ENCODE results near the gene HTRA1. TPM values are rescaled to one million over a fixed set of nuclear protein-coding genes. Genes with fewer than 3 reads are reported as not detected.

HTRA1 gene
- total and polyA plus RNA-seq, 3 experiments from 2014 or later: 0.13 to 0.56 TPM; not detected in 1

DNA sequence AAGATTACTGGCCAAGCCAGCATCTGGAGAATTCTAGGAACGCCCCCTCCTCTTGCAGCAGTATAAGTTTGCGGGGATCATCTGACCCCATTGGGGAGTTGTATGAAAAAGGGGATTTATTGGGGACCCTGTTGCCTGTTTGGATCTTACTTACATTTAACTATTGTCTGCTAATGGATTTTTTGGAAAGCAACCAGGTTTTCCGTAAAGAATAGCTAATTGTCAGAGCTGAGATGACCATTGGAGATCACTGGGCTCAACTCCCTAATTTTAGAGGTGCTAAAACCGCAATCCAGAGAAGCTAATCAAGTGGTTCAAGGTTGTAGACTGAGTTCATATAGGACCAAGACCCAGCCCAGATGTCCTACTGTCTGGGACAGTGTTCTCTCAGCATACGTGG lies 38.8 kb downstream of the HTRA1 start:
- peaks cover 1% of the 10 kb centered on the region in 2 donors for H3K27me3 Mint-ChIP-seq
- H3K4me1 Mint-ChIP-seq: peaks cover 12 to 20% (median 16%) of the 10 kb centered on the region in 3 donors
- H3K9me3 ChIP-seq (ENCODE audit: low read length): no peaks in the 10 kb centered on the region
- no peaks in the 10 kb centered on the region for H3K36me3 Mint-ChIP-seq
- no peaks in the 10 kb centered on the region for H3K9me3 Mint-ChIP-seq
- DNase-seq: no peak
- POLR2A ChIA-PET: no interaction called here
- H3K4me1 ChIP-seq (ENCODE audit: insufficient read depth, low read length): peaks cover 12% of the 10 kb centered on the region
- H3K4me3 ChIP-seq (ENCODE audit: low read length): no peak overlapping the region
- no peaks in the 10 kb centered on the region for H3K27me3 ChIP-seq (ENCODE audit: insufficient read depth, low read length, poor library complexity, severe bottlenecking)
- no peak overlapping the region for H3K27ac ChIP-seq (ENCODE audit: low read depth, low read length)
- CTCF ChIA-PET: interaction anchor here (1.5 kb wide), 1 partner anchor 202 kb away, joined by 4 read pairs; no protein-coding TSS in a partner anchor
- H3K27ac Mint-ChIP-seq: no peak overlapping the region
- no peaks in the 10 kb centered on the region for H3K36me3 ChIP-seq (ENCODE audit: insufficient read depth, low read length)
- H3K4me3 Mint-ChIP-seq: no peak overlapping the region

GRCh38 chr10:122500726-122501125 lies 39.4 kb downstream of the HTRA1 start:
- H3K27ac ChIP-seq (ENCODE audit: low read depth, low read length): no peak overlapping the region
- no peak overlapping the region for H3K4me3 ChIP-seq (ENCODE audit: low read length)
- H3K27me3 Mint-ChIP-seq: peaks cover 0 to 1% of the 10 kb centered on the region in 2 donors
- H3K9me3 ChIP-seq (ENCODE audit: low read length): no peaks in the 10 kb centered on the region
- ChIA-PET CTCF (no interaction called here), POLR2A (no interaction called here)
- H3K4me1 ChIP-seq (ENCODE audit: insufficient read depth, low read length): peaks cover 9% of the 10 kb centered on the region
- H3K27me3 ChIP-seq (ENCODE audit: insufficient read depth, low read length, poor library complexity, severe bottlenecking): no peaks in the 10 kb centered on the region
- peaks cover 11 to 18% (median 12%) of the 10 kb centered on the region in 3 donors for H3K4me1 Mint-ChIP-seq
- H3K27ac Mint-ChIP-seq: no peak overlapping the region
- DNase-seq: no peak
- H3K4me3 Mint-ChIP-seq: no peak overlapping the region
- H3K36me3 ChIP-seq (ENCODE audit: insufficient read depth, low read length): no peaks in the 10 kb centered on the region
- H3K9me3 Mint-ChIP-seq: no peaks in the 10 kb centered on the region
- no peaks in the 10 kb centered on the region for H3K36me3 Mint-ChIP-seq

DNA sequence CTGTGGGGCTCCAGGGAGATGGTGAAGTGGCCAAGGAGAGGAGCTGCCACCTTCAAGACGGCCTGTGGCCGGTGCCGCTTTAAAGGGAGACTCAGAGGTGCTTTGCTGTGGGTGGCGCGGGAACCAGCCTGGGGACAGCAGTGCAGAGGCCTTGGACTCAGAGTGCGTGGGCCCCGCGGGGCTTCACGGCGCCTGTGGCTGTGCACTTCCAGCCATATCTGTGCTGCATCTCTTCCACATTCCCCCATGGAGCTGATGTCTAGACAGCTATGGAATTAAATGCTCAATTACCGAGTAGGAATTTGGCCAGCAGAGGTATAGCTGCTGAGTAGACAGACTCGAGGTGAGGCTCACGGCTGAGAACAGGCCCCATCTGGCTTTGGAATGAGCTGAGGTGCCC lies 41.7 kb downstream of the HTRA1 start:
- ChIA-PET CTCF (interaction anchor here (1.3 to 1.4 kb wide), 2 partner anchors 10 to 13 kb away, joined by 3 to 4 read pairs; no protein-coding TSS in a partner anchor), POLR2A (no interaction called here)
- Histone ChIP-seq H3K9me3 (ENCODE audit: low read length) (no peaks in the 10 kb centered on the region), H3K27me3 (ENCODE audit: insufficient read depth, low read length, poor library complexity, severe bottlenecking) (no peaks in the 10 kb centered on the region), H3K4me1 (ENCODE audit: insufficient read depth, low read length) (no peaks in the 10 kb centered on the region), H3K4me3 (ENCODE audit: low read length) (no peak overlapping the region), H3K36me3 (ENCODE audit: insufficient read depth, low read length) (no peaks in the 10 kb centered on the region), H3K27ac (ENCODE audit: low read depth, low read length) (no peak overlapping the region)
- Mint-ChIP-seq H3K27ac (no peak overlapping the region), H3K36me3 (no peaks in the 10 kb centered on the region), H3K27me3 (peaks cover 0 to 1% of the 10 kb centered on the region in 2 donors), H3K4me1 (peaks cover 0 to 4% (median 0%) of the 10 kb centered on the region in 3 donors), H3K9me3 (no peaks in the 10 kb centered on the region), H3K4me3 (no peak overlapping the region)
- DNase-seq: no peak

DNA sequence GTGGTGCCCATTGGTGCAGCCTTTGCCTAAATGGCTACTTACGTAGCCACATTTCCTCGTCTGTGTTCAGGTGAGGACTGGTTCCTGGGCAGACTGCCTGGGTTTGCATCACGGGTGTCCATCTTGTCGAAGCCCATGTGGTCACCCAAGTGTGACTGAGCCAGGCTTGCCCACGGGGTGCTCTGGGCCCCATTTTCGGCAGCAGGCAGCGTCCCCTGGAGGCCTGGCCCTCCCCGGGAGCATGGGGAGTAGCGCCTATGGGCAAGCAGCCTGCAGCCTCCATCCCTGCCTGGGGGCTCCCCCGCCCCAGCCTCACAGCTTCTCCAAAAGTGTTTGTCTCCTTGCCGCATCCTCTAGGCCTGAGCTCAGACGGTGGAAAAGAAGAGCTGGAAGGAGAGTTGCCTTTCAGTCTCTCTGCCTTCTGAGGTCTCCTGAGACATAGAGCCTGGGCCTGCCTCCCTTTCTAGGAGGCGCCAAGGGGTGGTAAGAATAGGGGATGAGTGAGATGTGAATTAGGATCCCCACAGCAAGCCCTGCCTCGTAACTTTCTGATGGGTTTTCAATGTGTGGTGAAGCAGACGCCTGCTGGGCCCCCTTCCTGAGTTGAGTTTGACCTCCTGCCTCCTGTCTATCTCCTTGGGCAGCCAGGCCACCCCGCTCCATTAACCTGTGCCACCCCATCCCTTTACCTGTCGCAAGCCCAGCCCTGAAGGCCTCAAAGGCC lies 42.7 kb downstream of the HTRA1 start:
- Mint-ChIP-seq H3K27me3 (peaks cover 2 to 3% of the 10 kb centered on the region in 2 donors), H3K27ac (no peak overlapping the region), H3K4me1 (no peaks in the 10 kb centered on the region), H3K36me3 (no peaks in the 10 kb centered on the region), H3K4me3 (no peak overlapping the region), H3K9me3 (no peaks in the 10 kb centered on the region)
- H3K36me3 ChIP-seq (ENCODE audit: insufficient read depth, low read length): no peaks in the 10 kb centered on the region
- no peaks in the 10 kb centered on the region for H3K9me3 ChIP-seq (ENCODE audit: low read length)
- H3K4me3 ChIP-seq (ENCODE audit: low read length): no peak overlapping the region
- ChIA-PET CTCF (interaction anchor here (1.3 to 1.4 kb wide), 3 partner anchors 11 to 61 kb away, joined by 3 to 4 read pairs (median 4); no protein-coding TSS in a partner anchor), POLR2A (interaction anchor here (0.6 kb wide), 1 partner anchor 44 kb away, joined by 3 read pairs; no protein-coding TSS in a partner anchor)
- no peak overlapping the region for H3K27ac ChIP-seq (ENCODE audit: low read depth, low read length)
- DNase-seq: no peak
- no peaks in the 10 kb centered on the region for H3K27me3 ChIP-seq (ENCODE audit: insufficient read depth, low read length, poor library complexity, severe bottlenecking)
- H3K4me1 ChIP-seq (ENCODE audit: insufficient read depth, low read length): no peaks in the 10 kb centered on the region

- ChIA-PET POLR2A (no interaction called here), CTCF (interaction anchor here (0.9 to 1.4 kb wide), 4 partner anchors 11 to 61 kb away, joined by 3 to 4 read pairs (median 4); no protein-coding TSS in a partner anchor)
- Mint-ChIP-seq H3K4me1 (no peaks in the 10 kb centered on the region), H3K27ac (no peak overlapping the region), H3K36me3 (no peaks in the 10 kb centered on the region), H3K9me3 (no peaks in the 10 kb centered on the region), H3K27me3 (peaks cover 1 to 6% of the 10 kb centered on the region in 2 donors), H3K4me3 (no peak overlapping the region)
- no peak for DNase-seq
- Histone ChIP-seq H3K36me3 (ENCODE audit: insufficient read depth, low read length) (no peaks in the 10 kb centered on the region), H3K27ac (ENCODE audit: low read depth, low read length) (no peak overlapping the region), H3K9me3 (ENCODE audit: low read length) (no peaks in the 10 kb centered on the region), H3K4me1 (ENCODE audit: insufficient read depth, low read length) (no peaks in the 10 kb centered on the region), H3K27me3 (ENCODE audit: insufficient read depth, low read length, poor library complexity, severe bottlenecking) (no peaks in the 10 kb centered on the region), H3K4me3 (ENCODE audit: low read length) (no peak overlapping the region)
Measured at GRCh38 chr10:122504610-122504950, 43.2 kb downstream of the HTRA1 start.

DNA sequence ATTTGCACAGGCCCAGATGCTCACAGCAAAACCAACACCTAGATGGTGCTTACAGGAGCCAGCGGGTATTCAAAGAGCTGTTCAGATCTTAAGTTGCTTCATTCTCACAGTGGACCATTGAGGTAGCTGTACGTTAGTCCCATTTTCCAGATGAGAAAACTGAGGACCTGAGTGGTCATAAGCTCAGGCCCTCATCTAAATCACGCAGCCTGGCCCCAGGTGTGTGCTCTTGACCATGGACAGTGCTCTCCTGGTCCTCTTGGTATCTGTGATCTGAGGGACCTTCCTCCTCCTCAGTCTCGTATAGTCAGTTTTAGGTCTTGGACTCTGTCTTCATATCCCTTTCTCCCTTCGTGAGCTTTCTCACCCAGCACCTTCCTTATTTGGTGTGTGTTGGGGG lies 43.7 kb downstream of the HTRA1 start:
- Mint-ChIP-seq H3K4me1 (no peaks in the 10 kb centered on the region), H3K9me3 (no peaks in the 10 kb centered on the region), H3K36me3 (no peaks in the 10 kb centered on the region), H3K27ac (no peak overlapping the region), H3K27me3 (peaks cover 1 to 6% of the 10 kb centered on the region in 2 donors), H3K4me3 (no peak overlapping the region)
- POLR2A ChIA-PET: no interaction called here
- no peak overlapping the region for H3K4me3 ChIP-seq (ENCODE audit: low read length)
- no peak for DNase-seq
- no peaks in the 10 kb centered on the region for H3K9me3 ChIP-seq (ENCODE audit: low read length)
- no peaks in the 10 kb centered on the region for H3K27me3 ChIP-seq (ENCODE audit: insufficient read depth, low read length, poor library complexity, severe bottlenecking)
- no peak overlapping the region for H3K27ac ChIP-seq (ENCODE audit: low read depth, low read length)
- CTCF ChIA-PET: interaction anchor here (0.9 to 1.3 kb wide), 2 partner anchors 20 to 60 kb away, joined by 3 to 4 read pairs; no protein-coding TSS in a partner anchor
- H3K36me3 ChIP-seq (ENCODE audit: insufficient read depth, low read length): no peaks in the 10 kb centered on the region
- H3K4me1 ChIP-seq (ENCODE audit: insufficient read depth, low read length): no peaks in the 10 kb centered on the region

DNA sequence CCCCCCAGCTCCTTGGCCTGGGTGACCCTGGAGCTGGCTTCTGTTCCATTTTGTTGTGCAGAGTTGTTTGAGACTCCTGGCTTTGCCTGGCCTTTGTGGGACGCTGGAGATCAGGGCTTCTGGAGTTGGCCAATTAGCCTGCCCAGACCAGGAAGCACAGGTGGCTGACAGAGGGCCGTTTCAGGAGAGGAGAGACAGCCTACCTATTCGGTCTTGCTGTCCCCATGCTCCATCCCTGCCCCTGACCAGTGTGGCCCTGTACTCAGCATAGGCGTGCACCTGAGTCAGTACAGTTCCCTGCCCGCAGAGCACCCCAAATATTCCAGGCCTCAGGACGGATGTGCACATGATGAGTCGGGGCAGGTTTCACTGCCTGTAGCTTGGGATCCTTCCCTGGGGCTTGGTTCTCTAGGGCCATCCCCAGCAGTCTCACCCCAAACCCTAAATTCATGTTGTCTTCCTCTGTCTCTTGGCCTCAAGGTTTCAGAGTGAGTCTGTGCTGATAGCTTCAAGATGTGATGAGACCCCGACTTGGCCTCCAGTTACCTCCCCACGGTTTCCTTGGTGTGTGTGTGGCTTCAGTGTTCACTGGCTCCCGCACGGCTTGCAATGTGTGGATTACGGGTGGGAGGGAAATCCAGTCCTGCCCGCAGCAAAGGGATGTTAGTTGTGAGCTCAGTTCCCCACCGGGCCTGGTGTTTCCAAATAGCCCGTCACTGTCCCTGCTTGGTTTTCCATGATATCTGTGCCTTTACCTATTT lies 44.7 kb downstream of the HTRA1 start:
- H3K36me3 Mint-ChIP-seq: no peaks in the 10 kb centered on the region
- Histone ChIP-seq H3K4me1 (ENCODE audit: insufficient read depth, low read length) (no peaks in the 10 kb centered on the region), H3K36me3 (ENCODE audit: insufficient read depth, low read length) (no peaks in the 10 kb centered on the region), H3K9me3 (ENCODE audit: low read length) (no peaks in the 10 kb centered on the region), H3K4me3 (ENCODE audit: low read length) (no peak overlapping the region), H3K27me3 (ENCODE audit: insufficient read depth, low read length, poor library complexity, severe bottlenecking) (no peaks in the 10 kb centered on the region), H3K27ac (ENCODE audit: low read depth, low read length) (no peak overlapping the region)
- H3K27me3 Mint-ChIP-seq: peaks cover 1 to 6% of the 10 kb centered on the region in 2 donors
- no peak overlapping the region for H3K27ac Mint-ChIP-seq
- ChIA-PET POLR2A (interaction anchor here (0.5 kb wide), 1 partner anchor 36 kb away, joined by 3 read pairs; no protein-coding TSS in a partner anchor), CTCF (no interaction called here)
- no peak overlapping the region for H3K4me3 Mint-ChIP-seq
- no peaks in the 10 kb centered on the region for H3K4me1 Mint-ChIP-seq
- no peaks in the 10 kb centered on the region for H3K9me3 Mint-ChIP-seq
- DNase-seq: no peak

- H3K9me3 Mint-ChIP-seq: no peaks in the 10 kb centered on the region
- H3K27me3 Mint-ChIP-seq: peaks cover 1 to 6% of the 10 kb centered on the region in 2 donors
- POLR2A ChIA-PET: no interaction called here
- CTCF ChIA-PET: interaction anchor here (3.4 kb wide), 1 partner anchor 58 kb away, joined by 15 read pairs; no protein-coding TSS in a partner anchor
- H3K4me1 Mint-ChIP-seq: peaks cover under 1 to 5% (median under 1%) of the 10 kb centered on the region in 3 donors
- Histone ChIP-seq H3K4me1 (ENCODE audit: insufficient read depth, low read length) (no peaks in the 10 kb centered on the region), H3K9me3 (ENCODE audit: low read length) (no peaks in the 10 kb centered on the region), H3K36me3 (ENCODE audit: insufficient read depth, low read length) (no peaks in the 10 kb centered on the region), H3K4me3 (ENCODE audit: low read length) (no peak overlapping the region), H3K27me3 (ENCODE audit: insufficient read depth, low read length, poor library complexity, severe bottlenecking) (no peaks in the 10 kb centered on the region), H3K27ac (ENCODE audit: low read depth, low read length) (no peak overlapping the region)
- no peak overlapping the region for H3K4me3 Mint-ChIP-seq
- H3K36me3 Mint-ChIP-seq: no peaks in the 10 kb centered on the region
- H3K27ac Mint-ChIP-seq: no peak overlapping the region
- no peak for DNase-seq
Measured at GRCh38 chr10:122507616-122508015, 46.3 kb downstream of the HTRA1 start.

Measured in CD8-positive, alpha-beta memory T cell (primary cell).